Osteocyte (in vitro differentiated cells): ENCODE data around the gene UBE2U. TPM values are rescaled to one million over a fixed set of nuclear protein-coding genes. Genes with fewer than 3 reads are reported as not detected.
"Not testable (repeated sequence)": the region's sequence is repeated elsewhere in the genome, so short reads cannot be mapped to it uniquely, and the experiment has no call there.

Source experiments
- DNase-seq: peaks from one replicate; pipeline ENCODE4 v3.0.0; 2021; ENCODE audit warnings: mixed read lengths; ENCODE audit not compliant: unreplicated experiment; ENCODE audit errors: extremely low spot score
- H3K27ac Mint-ChIP-seq: one replicate; pipeline ENCODE4 v1.8.0; 2021; ENCODE audit warnings: mild to moderate bottlenecking, mixed read lengths; ENCODE audit not compliant: unreplicated experiment
- H3K27me3 Mint-ChIP-seq: one replicate; pipeline ENCODE4 v1.8.0; 2021; ENCODE audit warnings: mixed read lengths; ENCODE audit not compliant: unreplicated experiment
- H3K36me3 Mint-ChIP-seq: one replicate; pipeline ENCODE4 v1.8.0; 2021; ENCODE audit warnings: mixed read lengths; ENCODE audit not compliant: unreplicated experiment
- H3K4me1 Mint-ChIP-seq: one replicate; pipeline ENCODE4 v1.8.0; 2021; ENCODE audit warnings: mixed read lengths; ENCODE audit not compliant: unreplicated experiment
- H3K4me3 Mint-ChIP-seq: one replicate; pipeline ENCODE4 v1.8.0; 2021; ENCODE audit warnings: mild to moderate bottlenecking, moderate library complexity, mixed read lengths; ENCODE audit not compliant: unreplicated experiment
- H3K9me3 Mint-ChIP-seq: one replicate; pipeline ENCODE4 v1.8.0; 2021; ENCODE audit warnings: mixed read lengths; ENCODE audit not compliant: unreplicated experiment
- total RNA-seq: library from RNA; stranded (reverse); gene quantifications from 2 replicates; pipeline ENCODE4 v1.2.1, GENCODE V29; 2021
- TF ChIP-seq, protein P1 (sequence below): fragments of 200-600 bp; sonication (generic); IDR thresholded peaks from 2 replicates; pipeline ENCODE4 v1.5.0; 2021; ENCODE audit warnings: antibody characterized with exemption, mild to moderate bottlenecking, moderate library complexity

UBE2U gene
- total RNA-seq, 1 donor from 2014 or later = not detected

DNA sequence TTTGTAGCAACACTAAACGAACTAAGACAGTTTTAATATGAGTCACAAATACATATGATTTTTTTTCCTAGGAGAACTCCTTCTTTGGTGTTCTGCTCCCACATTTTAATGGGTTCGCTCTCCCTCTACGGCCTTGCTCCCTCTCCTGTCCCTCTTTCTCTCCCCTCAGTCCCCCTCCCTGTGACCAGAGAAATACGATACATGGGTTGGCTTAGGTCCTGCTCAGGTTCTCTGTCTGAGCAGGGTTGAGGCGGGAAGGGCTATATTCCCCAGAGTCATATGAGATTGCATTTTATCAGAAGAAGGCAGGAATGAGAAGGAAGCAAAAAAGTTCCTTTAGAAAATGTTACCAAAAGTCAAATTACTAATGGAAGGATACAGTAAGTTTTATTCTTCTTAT, 44.6 kb downstream of the UBE2U start:
- peaks cover 2% of the 10 kb centered on the region for H3K9me3 Mint-ChIP-seq
- peaks cover 3% of the 10 kb centered on the region for H3K4me1 Mint-ChIP-seq
- TF ChIP-seq, protein P1, sequence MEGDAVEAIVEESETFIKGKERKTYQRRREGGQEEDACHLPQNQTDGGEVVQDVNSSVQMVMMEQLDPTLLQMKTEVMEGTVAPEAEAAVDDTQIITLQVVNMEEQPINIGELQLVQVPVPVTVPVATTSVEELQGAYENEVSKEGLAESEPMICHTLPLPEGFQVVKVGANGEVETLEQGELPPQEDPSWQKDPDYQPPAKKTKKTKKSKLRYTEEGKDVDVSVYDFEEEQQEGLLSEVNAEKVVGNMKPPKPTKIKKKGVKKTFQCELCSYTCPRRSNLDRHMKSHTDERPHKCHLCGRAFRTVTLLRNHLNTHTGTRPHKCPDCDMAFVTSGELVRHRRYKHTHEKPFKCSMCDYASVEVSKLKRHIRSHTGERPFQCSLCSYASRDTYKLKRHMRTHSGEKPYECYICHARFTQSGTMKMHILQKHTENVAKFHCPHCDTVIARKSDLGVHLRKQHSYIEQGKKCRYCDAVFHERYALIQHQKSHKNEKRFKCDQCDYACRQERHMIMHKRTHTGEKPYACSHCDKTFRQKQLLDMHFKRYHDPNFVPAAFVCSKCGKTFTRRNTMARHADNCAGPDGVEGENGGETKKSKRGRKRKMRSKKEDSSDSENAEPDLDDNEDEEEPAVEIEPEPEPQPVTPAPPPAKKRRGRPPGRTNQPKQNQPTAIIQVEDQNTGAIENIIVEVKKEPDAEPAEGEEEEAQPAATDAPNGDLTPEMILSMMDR = no peak
- no peak overlapping the region for H3K4me3 Mint-ChIP-seq
- no peak overlapping the region for H3K27ac Mint-ChIP-seq
- H3K36me3 Mint-ChIP-seq = no peaks in the 10 kb centered on the region
- no peak for DNase-seq
- H3K27me3 Mint-ChIP-seq = peaks cover 40% of the 10 kb centered on the region

DNA sequence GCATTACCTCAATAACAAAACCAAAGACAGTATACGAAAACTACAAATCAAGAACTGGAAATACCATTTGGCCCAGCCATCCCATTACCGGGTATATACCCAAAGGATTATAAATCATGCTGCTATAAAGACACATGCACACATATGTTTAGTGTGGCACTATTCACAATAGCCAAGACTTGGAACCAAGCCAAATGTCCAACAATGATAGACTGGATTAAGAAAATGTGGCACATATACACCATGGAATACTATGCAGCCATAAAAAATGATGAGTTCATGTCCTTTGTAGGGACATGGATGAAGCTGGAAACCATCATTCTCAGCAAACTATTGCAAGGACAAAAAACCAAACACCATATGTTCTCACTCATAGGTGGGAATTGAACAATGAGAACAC, 47.0 kb downstream of the UBE2U start:
- H3K4me3 Mint-ChIP-seq, H3K27ac Mint-ChIP-seq, DNase-seq, H3K4me1 Mint-ChIP-seq: not testable (repeated sequence)
- Mint-ChIP-seq H3K9me3 (peaks cover 22% of the 10 kb centered on the region), H3K36me3 (peaks cover 10% of the 10 kb centered on the region), H3K27me3 (peaks cover 53% of the 10 kb centered on the region)

DNA sequence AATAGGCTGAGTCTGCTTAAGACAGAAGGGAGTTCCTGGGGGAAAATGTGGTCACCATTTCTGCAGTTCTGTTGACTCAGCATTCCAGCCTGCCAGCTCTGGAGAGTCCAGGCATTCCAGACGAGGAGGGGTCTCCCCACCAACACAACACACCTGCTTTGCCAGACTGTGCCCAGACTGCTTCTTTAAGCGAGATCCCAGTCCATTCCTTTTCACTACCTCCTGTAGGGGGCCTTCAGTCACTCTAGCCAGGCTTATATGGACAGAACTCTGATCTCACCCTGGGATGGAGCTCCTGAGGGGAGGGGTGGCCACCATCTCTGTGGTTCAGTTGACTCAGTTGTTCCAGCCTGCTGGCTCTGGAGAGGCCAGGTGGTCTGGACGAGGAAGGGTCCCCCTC, 48.5 kb downstream of the UBE2U start:
- Mint-ChIP-seq H3K27ac (no peak overlapping the region), H3K27me3 (peaks cover 63% of the 10 kb centered on the region), H3K36me3 (peaks cover 10% of the 10 kb centered on the region), H3K4me1 (no peaks in the 10 kb centered on the region), H3K4me3 (no peak overlapping the region), H3K9me3 (peaks cover 22% of the 10 kb centered on the region)
- no peak for DNase-seq
- TF ChIP-seq, protein P1 = no peak

DNA sequence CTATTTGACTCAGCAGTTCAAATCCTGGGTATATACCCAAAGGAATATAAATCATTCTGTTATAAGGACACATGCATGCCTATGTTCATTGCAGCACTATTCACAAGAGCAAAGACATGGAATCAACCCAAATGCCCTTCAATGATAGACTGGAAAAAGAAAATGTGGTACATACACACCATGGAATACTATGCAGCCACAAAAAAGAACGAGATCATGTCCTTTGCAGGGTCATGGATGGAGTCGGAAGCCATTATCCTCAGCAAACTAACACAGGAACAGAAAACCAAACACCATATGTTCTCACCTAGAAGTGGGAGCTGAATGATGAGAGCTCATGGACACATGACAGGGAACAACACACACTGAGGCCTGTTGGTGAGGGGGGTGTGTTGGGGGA, 53.8 kb downstream of the UBE2U start:
- not testable (repeated sequence) for DNase-seq, H3K4me1 Mint-ChIP-seq, H3K4me3 Mint-ChIP-seq, H3K27ac Mint-ChIP-seq
- Mint-ChIP-seq H3K27me3 (peaks cover 62% of the 10 kb centered on the region), H3K9me3 (peaks cover 22% of the 10 kb centered on the region), H3K36me3 (peaks cover 10% of the 10 kb centered on the region)

DNA sequence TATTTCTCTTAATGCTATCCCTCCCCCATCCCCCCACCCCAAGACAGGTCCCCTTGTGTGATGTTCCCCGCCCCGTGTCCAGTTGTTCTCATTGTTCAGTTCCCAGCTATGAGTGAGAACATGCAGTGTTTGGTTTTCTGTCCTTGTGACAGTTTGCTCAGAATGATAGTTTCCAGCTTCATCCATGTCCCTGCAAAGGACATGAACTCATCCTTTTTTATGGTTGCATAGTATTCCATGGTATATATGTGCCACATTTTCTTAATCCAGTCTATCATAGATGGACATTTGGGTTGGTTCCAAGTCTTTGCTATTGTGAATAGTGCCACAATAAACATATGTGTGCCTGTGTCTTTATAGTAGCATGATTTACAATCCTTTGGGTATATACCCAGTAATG, 55.0 kb downstream of the UBE2U start:
- not testable (repeated sequence) for H3K27ac Mint-ChIP-seq, H3K36me3 Mint-ChIP-seq, H3K4me1 Mint-ChIP-seq, DNase-seq, H3K4me3 Mint-ChIP-seq
- peaks cover 16% of the 10 kb centered on the region for H3K9me3 Mint-ChIP-seq
- peaks cover 66% of the 10 kb centered on the region for H3K27me3 Mint-ChIP-seq

DNA sequence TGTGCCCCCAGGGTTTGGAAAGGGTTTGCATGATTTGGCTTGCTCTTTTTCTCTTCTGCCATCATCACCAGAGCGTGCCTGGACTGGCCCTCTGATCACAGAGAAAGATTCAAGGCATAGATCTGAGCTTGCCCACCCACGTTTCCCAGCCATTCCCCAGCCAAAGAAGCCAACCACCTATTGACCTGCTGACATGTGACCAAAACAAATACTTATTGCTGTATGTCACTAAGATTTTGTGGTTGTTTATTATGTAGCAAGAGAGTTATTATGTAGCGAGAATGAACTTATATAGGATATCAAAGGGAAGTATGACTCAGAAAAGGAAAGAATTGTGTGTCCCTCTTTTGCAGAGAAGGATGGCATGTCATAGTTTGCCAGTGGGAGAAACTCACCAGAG, 59.9 kb downstream of the UBE2U start:
- no peaks in the 10 kb centered on the region for H3K9me3 Mint-ChIP-seq
- H3K27ac Mint-ChIP-seq = no peak overlapping the region
- no peaks in the 10 kb centered on the region for H3K4me1 Mint-ChIP-seq
- TF ChIP-seq, protein P1 = no peak
- no peak overlapping the region for H3K4me3 Mint-ChIP-seq
- H3K36me3 Mint-ChIP-seq = no peaks in the 10 kb centered on the region
- no peak for DNase-seq
- peaks cover 55% of the 10 kb centered on the region for H3K27me3 Mint-ChIP-seq

DNA sequence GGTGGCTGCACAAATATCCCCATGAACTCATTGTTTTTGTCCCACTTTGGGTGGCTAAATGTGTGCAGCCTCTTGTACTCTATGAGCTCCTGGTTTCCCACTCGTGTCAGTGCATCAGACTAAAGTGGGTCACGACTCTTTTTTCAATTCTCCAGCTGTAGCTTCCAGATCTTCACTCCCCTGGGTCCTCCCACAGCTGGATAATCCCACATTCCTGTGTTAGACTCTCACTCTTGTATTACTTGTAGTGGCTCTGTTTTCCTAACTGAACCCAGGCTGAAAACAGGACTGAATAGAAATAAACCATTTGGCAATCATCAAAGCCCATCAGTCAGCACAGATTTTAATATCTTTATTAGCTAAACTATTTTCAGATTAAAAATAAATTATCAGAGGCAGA, 60.4 kb downstream of the UBE2U start:
- Mint-ChIP-seq H3K27me3 (peaks cover 55% of the 10 kb centered on the region), H3K4me1 (no peaks in the 10 kb centered on the region), H3K4me3 (no peak overlapping the region), H3K27ac (no peak overlapping the region), H3K36me3 (no peaks in the 10 kb centered on the region), H3K9me3 (no peaks in the 10 kb centered on the region)
- TF ChIP-seq, protein P1 = no peak
- DNase-seq = no peak
